Activated gamma-delta T cell treated with anti-CD3 and anti-CD28 coated beads, Interleukin-2, amount 50 U/mL, for 16 hours (primary cell): ENCODE measurements around the gene NEUROD4.

ENCODE experiments used
- DNase-seq: peaks from one replicate; pipeline ENCODE4 v3.0.0-alpha.2; 2020; ENCODE audit warnings: low read depth

NEUROD4 gene

DNA sequence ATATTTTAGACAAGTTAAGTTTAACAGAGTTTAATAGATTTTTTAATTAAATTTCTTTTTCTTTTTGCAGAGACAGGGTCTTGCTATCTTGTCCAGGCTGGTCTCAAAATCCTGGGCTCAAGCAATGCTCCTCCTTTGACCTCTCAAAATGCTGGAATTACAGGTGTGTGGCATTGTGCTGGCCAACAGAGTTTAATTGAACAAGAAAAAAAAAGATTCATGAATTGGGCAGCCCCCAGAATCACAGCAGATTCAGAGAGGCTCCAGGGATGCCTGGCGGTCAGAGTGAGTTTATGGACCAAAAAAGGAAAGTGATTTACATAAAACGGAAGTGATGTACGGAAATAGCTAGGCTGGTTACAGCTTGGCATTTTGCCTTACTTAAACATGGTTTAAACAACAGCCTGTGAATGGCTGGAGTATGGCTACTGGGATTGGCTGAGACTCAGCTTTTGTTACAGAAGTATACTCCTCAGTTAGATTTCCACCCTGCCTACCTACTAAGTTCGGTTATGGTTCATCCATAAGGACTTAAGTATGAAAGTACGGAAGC lies 20.7 kb upstream of the NEUROD4 start:
- no peak for DNase-seq

DNA sequence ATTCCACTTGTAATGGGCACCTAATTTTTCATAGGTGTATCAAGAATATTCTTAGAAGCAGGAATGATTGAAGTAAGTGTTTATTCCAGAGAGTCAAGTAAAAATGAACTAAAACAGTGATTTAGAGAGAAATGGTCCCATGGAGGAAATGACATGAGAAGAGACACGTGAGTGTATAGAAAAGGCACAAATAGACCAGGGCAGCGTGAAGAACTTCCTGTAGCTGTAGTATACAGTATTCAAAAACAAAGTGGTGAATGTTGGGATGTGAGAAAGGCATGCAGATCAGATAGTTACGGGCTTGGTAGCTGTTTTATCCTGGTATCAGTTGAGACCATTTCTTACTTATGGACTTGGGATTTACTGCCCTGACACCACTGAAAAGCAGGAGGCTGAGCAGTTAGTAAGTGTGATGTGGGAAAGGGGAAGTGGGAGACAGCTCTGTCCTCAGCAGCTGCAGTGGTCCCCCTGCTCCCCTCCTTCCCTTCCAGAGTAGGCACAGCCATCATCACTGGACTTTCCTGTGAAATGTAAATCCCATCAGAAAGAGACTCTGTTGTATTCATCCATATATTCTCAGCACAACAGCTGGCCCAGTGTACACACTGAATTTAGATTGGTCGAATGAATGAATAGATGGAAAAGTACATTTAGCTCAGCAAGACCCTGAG lies 18.4 kb upstream of the NEUROD4 start:
- no peak for DNase-seq

DNA sequence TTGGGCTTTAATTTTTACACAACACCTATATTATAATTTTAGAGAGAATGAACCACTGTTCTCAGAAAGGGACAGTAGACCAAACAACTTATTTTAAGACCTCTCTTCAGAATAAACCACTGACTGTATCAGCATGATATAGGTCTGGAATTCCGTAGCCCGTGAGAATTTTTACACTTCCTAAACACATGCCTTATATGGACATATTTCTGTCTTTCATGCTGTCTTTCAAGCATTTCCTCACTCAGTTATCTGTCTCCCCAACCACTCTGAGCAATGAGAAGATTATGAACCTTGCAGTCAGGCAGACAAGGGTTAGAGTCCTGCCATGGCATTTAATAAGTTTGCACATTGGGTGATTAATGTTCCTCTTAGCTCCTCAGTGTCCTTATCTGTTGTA lies 17.4 kb upstream of the NEUROD4 start:
- no peak for DNase-seq

DNA sequence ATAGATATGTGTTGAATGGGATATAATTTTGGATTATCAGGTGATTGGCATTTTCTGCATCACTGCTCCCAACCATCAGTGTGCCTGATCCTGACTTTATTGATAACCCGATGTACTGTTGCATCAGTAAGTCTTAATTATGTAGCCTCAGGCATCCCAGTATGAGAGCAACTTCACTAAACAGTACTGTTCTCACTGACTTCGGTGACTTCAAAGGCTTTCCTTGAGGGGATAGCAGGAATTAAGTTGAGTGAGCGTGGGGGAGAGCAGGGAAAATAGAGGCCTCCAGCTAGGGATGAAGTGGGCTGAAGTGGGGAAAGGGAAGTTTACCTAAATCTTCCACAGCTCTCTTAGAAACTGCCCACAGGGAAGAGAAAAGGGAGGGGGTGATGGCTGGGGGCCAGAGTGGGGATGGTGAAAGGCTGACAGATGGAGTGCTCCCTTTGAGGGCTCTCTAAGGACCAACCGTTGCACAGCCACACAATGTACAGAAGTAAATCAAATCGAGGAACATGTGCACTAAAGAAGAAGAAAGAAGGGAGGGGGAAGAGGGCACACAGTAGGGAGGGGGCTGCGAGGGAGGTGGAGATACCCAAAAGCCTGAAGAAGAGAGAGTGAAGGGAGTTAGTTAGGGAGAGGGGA lies 10.7 kb upstream of the NEUROD4 start:
- no peak for DNase-seq

DNA sequence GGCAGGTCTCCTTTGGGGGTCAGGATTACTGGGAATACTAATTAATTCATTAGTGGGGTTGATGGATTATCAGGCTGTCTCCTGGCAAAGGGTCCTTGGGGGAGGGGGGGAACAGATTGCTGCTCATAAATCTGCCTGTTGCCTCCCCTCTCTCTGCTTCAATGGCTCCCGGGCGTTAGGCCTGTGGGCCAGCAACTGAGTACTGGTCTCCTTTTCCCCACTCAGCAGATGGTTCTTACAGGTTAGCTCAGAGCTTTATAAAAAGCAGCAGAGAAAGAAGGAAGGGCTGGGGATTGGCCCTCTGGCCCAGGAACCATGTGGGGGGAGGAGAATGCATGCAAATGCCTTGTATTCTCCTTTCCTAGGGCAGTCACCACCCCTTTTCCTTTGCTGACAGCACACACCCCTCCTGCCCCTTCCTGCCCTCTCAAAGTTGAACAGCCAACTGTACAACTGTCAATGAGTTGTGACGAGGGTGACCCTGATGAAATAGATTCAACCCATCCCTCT lies 2.3 kb upstream of the NEUROD4 start:
- DNase-seq, result no peak

DNA sequence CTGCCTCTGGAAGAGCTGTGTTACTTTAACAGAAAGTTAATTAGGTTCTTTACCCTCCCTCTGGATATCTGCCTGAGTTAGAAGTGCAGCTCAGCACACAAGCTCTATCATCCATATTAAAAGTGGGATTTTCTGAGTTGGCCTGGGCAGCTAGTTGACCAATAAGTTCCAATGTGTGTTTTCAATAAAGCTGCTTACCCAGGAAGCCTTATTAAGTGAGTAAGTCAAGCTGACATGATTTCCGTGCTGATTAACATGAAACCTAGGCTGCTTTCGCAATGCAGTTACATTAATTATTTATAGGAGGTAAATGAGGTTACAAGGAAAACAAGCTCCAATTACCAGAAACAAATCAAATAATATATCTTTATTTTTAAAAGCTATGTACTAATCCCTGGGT lies 4.8 kb downstream of the NEUROD4 start:
- no peak for DNase-seq

DNA sequence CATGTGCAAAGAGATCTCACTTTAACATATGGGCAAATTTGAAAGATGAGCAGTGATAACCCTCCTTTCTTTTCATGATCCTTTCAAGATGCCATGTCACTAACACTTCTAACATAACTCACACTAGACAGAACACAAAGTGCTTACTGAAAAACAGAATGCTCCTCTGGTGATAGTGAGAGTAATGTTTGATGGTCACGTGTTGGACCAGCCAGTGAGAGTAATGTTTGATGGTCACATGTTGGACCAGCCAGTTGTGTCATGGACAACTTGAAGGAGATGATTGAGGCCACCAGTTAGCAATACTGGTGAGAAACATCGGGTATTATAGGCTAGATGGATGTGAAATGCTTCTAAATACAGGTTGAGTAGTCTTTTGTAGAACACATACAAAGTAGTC lies 5.7 kb downstream of the NEUROD4 start:
- DNase-seq, result no peak

DNA sequence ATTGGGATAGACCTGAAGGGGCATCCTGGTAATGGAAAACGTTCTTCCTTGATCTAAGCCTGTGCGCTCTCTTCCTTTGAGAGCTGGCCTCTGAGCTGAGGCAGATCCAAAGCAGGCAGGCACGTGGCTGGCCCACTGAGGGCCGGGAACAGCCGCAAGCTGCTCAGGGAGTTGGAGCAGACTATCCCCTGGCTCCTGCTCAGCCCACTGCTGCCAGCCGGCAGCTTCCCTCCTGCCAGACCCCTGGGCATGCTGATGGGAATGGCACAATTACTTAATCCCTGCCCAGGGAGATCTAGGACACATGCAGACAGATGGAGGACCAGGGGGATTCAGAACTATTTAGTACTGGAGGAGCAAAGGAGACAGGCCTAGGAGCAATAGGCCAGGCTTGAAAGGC lies 14.4 kb downstream of the NEUROD4 start:
- DNase-seq, result no peak

DNA sequence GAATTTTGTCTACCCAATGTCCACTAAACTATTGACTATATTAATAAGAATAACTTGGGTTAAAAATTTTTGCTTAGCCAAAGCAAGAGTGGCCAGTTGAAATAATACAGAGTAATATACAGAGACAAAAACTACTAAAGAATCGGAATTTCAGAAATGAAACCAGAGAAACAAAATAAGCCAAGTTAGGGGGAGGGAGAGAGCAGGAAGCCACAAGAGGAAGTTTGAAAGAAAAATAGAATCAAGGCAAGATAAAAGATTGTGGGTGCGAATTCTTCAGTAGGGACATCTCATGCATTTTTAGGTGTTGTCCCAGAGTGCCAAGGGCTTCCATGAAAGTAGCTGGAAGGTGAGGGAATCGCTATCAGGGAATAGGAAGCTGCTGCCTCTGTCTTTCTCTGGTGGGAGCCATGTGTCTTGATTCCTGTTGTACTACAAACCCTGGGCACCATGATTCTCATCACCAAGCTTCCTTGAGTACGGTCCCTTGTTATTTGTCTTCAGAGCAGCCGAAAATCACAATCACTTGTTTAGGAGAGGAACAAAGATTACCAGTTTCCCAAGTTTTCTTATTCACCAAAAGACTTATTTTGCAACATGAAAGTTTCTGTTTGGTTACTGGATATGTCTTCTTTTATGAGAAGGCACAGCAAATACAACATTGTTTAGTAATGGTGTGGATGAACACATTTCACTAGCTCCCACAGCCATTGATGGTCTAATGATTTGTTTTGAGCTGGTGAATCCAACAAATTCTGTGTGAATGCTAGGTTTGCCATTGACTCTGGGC lies 16.7 kb downstream of the NEUROD4 start:
- DNase-seq, result no peak

DNA sequence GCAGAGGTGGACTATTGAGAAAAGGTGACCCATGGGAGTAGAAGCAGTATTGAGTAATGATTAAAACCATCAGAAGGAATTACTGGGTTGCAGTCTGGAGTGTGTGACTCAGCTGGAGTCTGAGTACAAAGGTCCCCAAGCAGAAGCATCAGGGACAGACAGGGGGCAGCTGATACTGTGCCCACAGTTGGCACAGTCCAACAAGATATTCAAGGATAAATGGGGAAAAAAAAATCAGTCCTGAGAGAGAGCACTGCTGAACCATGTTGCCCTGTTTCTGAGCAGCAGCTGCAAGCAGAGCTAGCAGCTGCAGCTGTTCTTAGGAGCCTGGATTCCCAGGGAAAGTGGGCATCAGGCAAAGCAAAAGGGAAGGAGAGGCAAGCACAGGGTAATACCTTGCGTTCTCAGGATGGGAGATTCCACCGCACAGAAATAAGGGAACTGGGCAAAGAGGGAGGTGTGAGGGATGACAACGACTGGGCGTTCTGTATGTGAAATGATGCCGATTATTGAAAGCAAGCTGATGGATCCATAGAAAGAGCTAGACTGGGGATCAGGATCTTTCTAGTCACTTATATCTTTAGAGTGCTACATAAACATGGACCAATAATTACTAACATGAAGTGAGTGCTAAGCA lies 17.7 kb downstream of the NEUROD4 start:
- no peak for DNase-seq

DNA sequence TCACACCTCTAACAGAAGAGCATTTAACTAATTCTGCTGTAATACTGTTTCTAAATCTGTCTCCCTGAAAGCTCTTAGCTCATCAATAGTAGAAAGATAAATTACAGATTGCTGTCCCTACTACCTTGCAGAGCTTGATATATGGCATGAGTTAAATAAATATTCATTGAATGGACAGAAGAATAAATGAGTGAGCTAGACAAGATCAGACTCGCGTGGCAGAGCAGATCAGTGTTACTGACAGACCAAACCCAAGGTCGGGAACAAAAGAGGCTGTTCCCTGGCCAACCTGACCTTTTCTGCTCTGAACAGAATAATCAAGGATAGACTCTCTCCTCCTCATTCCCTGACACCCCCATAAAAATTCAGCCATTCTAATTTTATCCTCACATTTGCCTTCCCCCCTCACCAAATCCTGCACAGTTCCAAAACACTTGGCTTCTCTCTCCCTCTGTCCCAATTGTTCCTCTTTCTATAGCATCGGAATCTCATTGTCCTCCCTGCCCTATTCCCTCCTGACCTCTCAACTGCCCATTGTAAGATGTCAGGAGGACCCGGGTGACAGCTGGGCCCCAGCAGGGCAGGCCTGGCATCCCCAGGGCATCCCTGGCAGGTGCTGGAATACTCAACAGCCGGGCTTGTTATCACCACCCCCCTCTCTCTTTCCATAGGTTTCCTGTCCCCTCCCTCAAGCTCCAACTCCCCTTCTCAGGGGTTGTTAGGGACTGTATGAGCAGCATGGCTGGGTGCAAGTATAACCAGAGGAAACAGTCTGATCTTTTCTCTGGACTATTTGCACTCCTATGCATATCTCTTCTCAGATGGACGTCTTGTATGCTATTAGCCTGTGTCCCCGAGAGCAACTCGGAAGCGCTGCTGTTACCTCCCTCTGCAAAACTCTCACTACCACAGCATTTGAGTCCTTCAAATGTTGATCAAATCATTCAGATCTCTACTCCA lies 19.9 kb downstream of the NEUROD4 start:
- DNase-seq, result no peak

DNA sequence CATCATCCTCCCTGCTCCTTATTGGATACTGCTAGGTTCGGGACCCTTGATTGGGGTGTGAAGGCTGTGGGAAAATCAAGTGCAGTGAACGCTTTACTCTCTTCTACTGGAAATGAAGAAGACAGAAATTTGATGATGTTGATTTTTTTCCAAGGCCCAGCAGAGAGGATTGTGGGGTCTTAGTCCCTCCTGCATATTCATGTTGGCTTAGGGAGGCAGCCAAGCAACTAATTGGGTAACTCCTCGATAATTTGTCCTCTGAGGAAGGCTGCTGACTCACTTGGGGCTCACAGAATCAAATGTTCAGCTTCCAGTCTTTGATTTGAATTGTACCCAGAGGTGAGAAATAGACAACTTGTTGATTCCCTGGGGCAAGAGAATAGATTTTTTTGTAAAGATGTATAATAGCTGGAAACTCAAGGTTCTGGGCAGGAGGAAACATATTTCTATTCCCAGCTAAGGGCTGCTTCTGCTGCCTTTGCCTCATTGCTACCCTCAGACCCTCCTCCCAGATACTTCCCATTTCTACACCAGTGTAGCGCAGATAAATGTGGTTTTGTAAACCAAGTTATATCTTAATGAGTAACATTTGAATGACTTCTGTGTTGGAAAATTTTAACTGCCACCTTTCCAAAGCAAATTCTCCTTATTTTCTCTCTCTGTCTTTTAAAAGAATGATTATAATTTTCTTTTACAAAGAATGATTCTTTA lies 21.7 kb downstream of the NEUROD4 start:
- DNase-seq, result no peak

DNA sequence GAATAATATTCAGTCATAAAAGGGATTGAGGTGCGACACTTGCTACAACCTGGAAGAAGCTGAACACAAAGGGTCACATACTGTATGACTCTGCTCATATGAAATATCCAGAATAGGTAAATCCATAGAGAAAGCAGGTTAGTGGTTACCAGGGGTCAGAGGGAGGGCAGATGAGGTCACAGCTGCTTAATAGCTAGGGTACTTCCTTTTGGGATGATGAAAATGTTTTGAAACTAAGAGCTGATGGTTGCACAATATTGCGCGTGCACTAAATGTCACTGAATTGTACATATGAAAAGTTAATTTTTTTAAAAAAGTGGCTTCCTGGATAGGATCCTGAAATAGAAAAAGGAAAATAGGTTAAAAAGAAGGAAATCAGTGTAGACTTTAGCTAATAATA lies 23.8 kb downstream of the NEUROD4 start:
- no peak for DNase-seq

DNA sequence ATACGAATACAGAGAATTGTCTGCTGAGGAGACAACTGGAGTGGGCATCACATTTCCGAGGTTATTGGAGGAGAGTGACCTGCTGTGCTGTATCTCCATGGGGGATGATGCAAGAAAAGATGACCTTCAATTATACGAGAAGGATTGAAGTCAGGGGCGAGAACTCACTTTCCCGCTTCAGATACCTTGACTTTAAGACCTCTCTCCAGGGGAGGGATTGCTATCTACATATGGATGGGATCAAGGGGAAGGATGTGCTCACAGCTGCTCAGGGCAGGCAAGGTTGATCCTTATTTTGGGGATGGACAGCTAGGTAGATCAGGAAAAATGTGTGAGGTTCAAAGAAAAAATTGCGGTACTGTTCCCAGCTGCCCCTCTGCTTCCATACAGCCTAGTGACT lies 24.4 kb downstream of the NEUROD4 start:
- DNase-seq, result no peak

DNA sequence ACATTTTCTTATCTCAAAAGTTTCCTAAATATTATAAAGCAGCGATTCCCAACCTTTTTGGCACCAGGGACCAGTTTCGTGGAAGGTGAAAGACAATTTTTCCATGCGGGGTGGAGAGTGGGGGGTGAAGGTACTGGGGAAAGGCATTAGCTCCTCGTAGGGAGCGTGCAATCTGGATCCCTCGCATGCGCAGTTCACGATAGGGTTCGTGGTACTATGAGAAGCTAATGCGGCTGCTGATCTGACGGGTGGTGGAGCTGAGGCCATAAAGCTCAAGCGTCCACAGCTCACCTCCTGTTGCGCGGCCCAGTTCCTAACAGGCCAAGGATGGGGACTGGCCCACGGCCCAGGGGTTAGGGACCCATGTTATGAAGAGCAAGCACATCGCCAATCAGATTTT lies 29.9 kb downstream of the NEUROD4 start:
- DNase-seq, result no peak

DNA sequence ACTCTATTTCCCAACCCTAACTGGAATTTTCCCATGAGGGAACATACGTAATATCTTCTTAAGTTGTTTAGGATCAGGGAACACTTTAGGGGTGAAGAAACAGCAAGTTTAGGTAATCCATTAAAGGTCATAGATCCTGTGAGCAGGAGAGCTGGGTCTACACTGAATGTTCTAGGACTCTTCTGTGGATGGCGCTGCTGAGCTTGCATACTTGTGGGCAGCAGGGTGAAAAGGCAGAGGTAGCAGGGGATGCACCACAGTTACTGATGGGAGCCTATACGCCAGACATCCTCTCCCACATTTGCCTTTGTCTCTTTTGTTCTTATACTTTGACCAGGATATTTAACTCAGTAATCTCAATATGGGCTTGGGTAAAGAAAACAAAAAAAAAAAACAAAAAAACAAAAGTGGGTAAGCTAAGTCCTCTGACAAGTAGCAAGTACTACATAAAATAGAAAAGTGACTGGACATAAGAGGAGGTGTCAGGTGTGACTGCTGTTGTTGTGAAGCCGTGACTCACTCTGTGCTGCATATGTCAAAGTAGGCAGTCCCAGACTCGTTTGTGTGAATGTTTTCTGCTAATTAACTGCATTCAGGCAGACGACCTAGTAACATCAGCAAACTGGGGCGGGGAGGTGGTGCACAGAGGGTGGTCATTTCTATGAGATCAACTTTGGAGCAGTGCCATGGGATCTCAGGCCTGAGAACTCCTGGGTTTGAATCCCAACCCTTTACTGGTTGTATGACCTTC lies 31.6 kb downstream of the NEUROD4 start:
- no peak for DNase-seq

DNA sequence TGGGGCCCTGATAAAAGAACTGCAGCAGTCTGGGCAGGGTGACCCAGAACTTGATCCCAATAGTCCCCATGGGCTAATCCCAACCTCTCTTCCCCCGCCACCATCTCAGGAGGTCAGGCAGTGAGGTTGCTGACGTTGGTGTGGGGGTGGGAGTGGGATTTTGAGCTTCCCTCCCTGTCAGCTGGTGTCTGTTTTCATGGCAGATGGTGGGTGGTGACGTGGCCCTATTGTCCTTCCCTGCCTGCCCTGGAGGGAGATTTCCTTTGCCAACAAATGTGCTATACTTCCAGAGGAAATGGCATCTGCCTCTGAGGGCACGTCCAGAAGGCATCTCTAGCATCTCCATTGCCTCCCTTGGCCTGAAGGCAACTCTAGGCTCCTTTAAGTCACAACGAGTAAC lies 37.7 kb downstream of the NEUROD4 start:
- DNase-seq, result no peak

DNA sequence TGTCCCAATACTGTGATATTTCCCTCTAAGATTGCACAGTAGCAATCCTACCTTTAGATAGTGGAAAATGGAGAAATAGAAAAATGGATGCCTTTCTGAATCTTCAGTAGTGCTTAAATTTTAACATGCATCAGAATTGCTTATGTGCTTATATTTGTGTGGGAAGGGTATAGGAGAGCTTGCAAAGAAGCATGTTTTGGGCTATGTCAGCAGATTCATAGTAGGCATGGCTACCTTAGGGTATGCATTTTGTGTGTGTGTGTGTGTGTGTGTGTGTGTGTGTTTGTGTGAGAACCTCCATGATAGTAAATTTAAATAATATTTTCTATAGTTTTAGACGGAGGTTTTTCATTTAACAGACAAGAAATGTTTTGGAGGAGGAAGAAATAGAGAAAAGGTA lies 38.3 kb downstream of the NEUROD4 start:
- DNase-seq, result no peak

DNA sequence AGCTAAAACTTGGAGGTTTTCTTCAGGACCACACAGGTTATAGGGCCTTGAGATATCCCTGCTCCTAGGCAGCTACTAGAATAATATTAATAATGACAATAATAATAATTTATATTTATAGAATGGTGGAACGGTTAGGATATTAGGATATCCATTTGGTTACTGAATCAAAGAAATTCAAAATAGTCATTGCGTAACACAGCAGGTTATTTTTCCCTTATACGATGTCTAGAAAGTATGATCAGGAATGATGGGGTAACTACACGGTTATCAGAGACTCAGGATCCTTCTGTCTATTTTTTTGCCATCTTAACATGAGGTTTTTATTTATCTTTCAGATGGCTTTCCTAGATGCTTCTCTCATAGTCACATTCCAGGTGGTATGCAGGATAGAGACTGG lies 39.0 kb downstream of the NEUROD4 start:
- no peak for DNase-seq

DNA sequence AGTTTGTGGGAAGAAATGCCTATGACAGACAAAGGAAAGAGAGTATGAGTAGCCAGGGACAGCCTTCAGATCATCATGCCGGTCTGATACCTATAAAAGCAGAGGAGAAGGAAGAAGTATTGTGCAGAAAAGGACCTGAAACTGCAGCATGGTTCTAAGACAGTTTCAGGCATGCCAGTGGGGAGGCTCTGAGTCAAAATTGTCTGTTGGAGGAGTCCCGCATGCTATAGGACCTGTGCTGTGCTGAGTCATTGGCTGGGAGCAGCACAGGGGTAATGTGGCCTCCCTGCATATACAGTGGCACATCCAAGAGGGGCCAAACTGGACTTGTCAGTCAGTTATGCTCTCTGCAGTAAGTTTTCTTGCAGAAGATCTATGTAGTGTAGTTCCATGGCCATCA lies 40.7 kb downstream of the NEUROD4 start:
- no peak for DNase-seq
